GM21526 (cell line): Measurements from ENCODE around the gene BUB1B.

Experiments used
- ATAC-seq: cut with Tn5 transposase; IDR thresholded peaks from one replicate; pipeline ENCODE4 v1.9.1; 2021; ENCODE audit warnings: moderate library complexity; ENCODE audit not compliant: unreplicated experiment, low FRiP score

BUB1B gene

GRCh38 chr15:40182358-40183029 is 21.6 kb downstream of the BUB1B start:
- no peak for ATAC-seq

GRCh38 chr15:40183636-40184463 is 23.0 kb downstream of the BUB1B start:
- no peak for ATAC-seq

- ATAC-seq: no peak
Measured at GRCh38 chr15:40190591-40190990, 29.7 kb downstream of the BUB1B start.

GRCh38 chr15:40192942-40193341 is 32.1 kb downstream of the BUB1B start:
- no peak for ATAC-seq

- no peak for ATAC-seq
Measured at GRCh38 chr15:40197434-40197833, 36.6 kb downstream of the BUB1B start.

- no peak for ATAC-seq
Measured at GRCh38 chr15:40198355-40199085, 37.7 kb downstream of the BUB1B start.

- ATAC-seq: no peak
Measured at GRCh38 chr15:40204100-40204499, 43.2 kb downstream of the BUB1B start.

- ATAC-seq: no peak
Measured at GRCh38 chr15:40217166-40217824, 56.4 kb downstream of the BUB1B start.

- ATAC-seq: no peak
Measured at GRCh38 chr15:40219801-40220200, 58.9 kb downstream of the BUB1B start.

- ATAC-seq: no peak
Measured at GRCh38 chr15:40222131-40222530, 61.3 kb downstream of the BUB1B start.

- ATAC-seq: no peak
Measured at GRCh38 chr15:40226736-40227135, 65.9 kb downstream of the BUB1B start.

GRCh38 chr15:40229316-40229715 is 68.4 kb downstream of the BUB1B start:
- no peak for ATAC-seq

GRCh38 chr15:40229956-40230355 is 69.1 kb downstream of the BUB1B start:
- ATAC-seq: no peak

- ATAC-seq: no peak
Measured at GRCh38 chr15:40232625-40233070, 71.8 kb downstream of the BUB1B start.

- ATAC-seq: no peak
Measured at GRCh38 chr15:40233727-40234577, 73.1 kb downstream of the BUB1B start.

GRCh38 chr15:40234783-40235182 is 73.9 kb downstream of the BUB1B start:
- no peak for ATAC-seq

- ATAC-seq: no peak
Measured at GRCh38 chr15:40235201-40235885, 74.5 kb downstream of the BUB1B start.

- ATAC-seq: no peak
Measured at GRCh38 chr15:40238532-40239403, 77.9 kb downstream of the BUB1B start, which contains the start of gene PAK6. TSS of gene PAK6 (plus strand) at chr15:40239063. CDS start at chr15:40264786, 25,723 bp downstream.
